Measurements from ENCODE around the gene FGD3. TPM values are rescaled to one million over a fixed set of nuclear protein-coding genes. Genes with fewer than 3 reads are reported as not detected.

The FGD3 gene
- total and polyA plus RNA-seq, 2 donors (not counting 1 experiment from before 2014, with no cell fraction given): 130 to 134 TPM

DNA sequence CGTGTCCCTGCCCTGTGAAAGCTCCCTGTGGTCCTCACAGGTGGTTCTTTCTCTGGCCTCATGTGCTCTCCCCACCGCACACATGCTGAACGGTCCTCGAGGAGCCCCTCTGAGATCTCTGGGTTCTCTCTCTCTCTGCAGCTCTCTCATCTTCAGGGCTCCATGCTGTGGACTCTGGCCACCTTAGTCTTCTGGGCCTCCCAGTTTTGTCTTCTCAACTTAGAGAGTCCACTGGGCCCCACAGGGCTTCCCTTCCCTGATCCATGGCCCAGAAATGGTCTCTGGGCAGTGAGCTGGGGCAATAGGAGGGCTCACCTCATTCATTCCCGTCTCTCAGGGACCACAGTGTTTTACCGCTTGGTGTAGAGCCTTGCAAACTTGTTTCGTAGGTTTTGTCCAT is 26.4 kb downstream of the FGD3 start:
- Mint-ChIP-seq H3K9me3 (ENCODE audit: insufficient read depth) (no peaks in the 10 kb centered on the region), H3K4me3 (no peak overlapping the region), H3K27ac (peak overlapping the region; percentile 22), H3K27me3 (no peaks in the 10 kb centered on the region), H3K4me1 (peaks cover 71% of the 10 kb centered on the region)
- Histone ChIP-seq H3K79me2 (ENCODE audit: control insufficient read depth, insufficient read depth, low read length) (peaks cover 88% of the 10 kb centered on the region), H3K36me3 (replicated peaks in 1 of 2; ENCODE audit: control extremely low read depth in 1 of 2, control insufficient read depth in 1 of 2, extremely low read depth in 1 of 2, insufficient read depth in 2 of 2, low read length in 1 of 2) (peaks cover 0 to 67% of the 10 kb centered on the region in 2 experiments), H4K20me1 (ENCODE audit: control insufficient read depth, insufficient read depth, low read length, poor library complexity, severe bottlenecking) (peaks cover 87% of the 10 kb centered on the region), H3K9ac (ENCODE audit: low read length) (no peak overlapping the region), H3K27me3 (replicated peaks in 1 of 4; ENCODE audit: control extremely low read depth in 1 of 4, control insufficient read depth in 3 of 4, insufficient read depth in 4 of 4, low read length in 3 of 4) (no peaks in the 10 kb centered on the region), H3K4me2 (replicated peaks; ENCODE audit: low read depth, low read length, poor library complexity, severe bottlenecking) (no peak overlapping the region), H2AFZ (ENCODE audit: insufficient read depth, low read depth, low read length, poor library complexity, severe bottlenecking) (no peak overlapping the region), H3K4me3 (ENCODE audit: control extremely low read depth in 1 of 5, extremely low read depth in 1 of 5, insufficient read depth in 1 of 5, low read depth in 2 of 5, low read length in 4 of 5) (no peak overlapping the region), H3K27ac (ENCODE audit: low read length in 2 of 2) (peak overlapping the region in 1 of 2 donors; percentile 2), H3K4me1 (ENCODE audit: control insufficient read depth in 2 of 2, insufficient read depth in 2 of 2, low read length in 2 of 2) (peaks cover 36 to 50% of the 10 kb centered on the region in 2 donors), H3K9me3 (ENCODE audit: control extremely low read depth in 1 of 3, control insufficient read depth in 2 of 3, insufficient read depth in 1 of 3, low read length in 2 of 3) (no peaks in the 10 kb centered on the region)
- WGBS (ENCODE audit: insufficient coverage): 90% methylated on average over 4 of the region's 7 CpGs
- ChIA-PET POLR2A (no interaction called here), CTCF (interaction anchor here (1.5 to 2.4 kb wide), 3 partner anchors 9 to 17 kb away, joined by 6 to 7 read pairs (median 6); no protein-coding TSS in a partner anchor)
- no peak for DNase-seq
- intact Hi-C loops (cut with micrococcal nuclease): no loop called here
- TF ChIP-seq, protein P1, sequence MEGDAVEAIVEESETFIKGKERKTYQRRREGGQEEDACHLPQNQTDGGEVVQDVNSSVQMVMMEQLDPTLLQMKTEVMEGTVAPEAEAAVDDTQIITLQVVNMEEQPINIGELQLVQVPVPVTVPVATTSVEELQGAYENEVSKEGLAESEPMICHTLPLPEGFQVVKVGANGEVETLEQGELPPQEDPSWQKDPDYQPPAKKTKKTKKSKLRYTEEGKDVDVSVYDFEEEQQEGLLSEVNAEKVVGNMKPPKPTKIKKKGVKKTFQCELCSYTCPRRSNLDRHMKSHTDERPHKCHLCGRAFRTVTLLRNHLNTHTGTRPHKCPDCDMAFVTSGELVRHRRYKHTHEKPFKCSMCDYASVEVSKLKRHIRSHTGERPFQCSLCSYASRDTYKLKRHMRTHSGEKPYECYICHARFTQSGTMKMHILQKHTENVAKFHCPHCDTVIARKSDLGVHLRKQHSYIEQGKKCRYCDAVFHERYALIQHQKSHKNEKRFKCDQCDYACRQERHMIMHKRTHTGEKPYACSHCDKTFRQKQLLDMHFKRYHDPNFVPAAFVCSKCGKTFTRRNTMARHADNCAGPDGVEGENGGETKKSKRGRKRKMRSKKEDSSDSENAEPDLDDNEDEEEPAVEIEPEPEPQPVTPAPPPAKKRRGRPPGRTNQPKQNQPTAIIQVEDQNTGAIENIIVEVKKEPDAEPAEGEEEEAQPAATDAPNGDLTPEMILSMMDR (IDR thresholded peaks at IDR 0.05): no peak
- no peak for TF ChIP-seq EZH2 (IDR thresholded peaks at IDR 0.05; ENCODE audit: borderline replicate concordance, insufficient read depth, low read depth, low read length, poor library complexity, severe bottlenecking)
- ATAC-seq (ENCODE audit: low read depth): no peak

DNA sequence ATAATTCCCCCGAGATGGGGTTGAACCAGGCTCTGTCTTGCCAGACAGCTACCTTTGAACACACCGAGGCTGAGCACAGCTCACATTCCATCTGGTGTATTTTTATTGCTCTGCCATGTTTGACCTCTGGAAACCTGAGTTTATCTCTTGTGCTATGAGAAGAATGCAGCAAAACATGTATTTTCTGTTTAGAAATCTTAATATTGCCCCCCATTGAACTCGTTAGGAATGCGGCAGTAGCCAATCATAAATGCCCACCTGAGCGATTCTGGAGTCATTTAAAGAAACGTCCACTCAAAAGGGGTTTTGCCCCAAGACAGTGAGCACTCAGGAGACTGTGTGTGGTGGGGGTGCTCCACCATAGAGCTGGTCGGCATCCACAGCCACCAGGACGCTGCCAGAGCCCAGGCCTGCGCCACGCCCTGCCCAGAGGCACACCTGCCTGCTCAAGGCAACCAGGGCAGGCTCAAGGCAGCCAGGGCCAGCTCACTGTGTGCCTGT is 26.9 kb downstream of the FGD3 start:
- H3K27ac Mint-ChIP-seq: no peak overlapping the region
- no peaks in the 10 kb centered on the region for H3K9me3 Mint-ChIP-seq (ENCODE audit: insufficient read depth)
- H3K4me2 ChIP-seq (replicated peaks; ENCODE audit: low read depth, low read length, poor library complexity, severe bottlenecking): no peak overlapping the region
- no peak overlapping the region for H3K27ac ChIP-seq (ENCODE audit: low read length in 2 of 2)
- no peak overlapping the region for H3K4me3 ChIP-seq (ENCODE audit: control extremely low read depth in 1 of 5, extremely low read depth in 1 of 5, insufficient read depth in 1 of 5, low read depth in 2 of 5, low read length in 4 of 5)
- WGBS (ENCODE audit: insufficient coverage): 96% methylated on average over 8 of the region's 10 CpGs
- H3K4me3 Mint-ChIP-seq: no peak overlapping the region
- peaks cover 82% of the 10 kb centered on the region for H4K20me1 ChIP-seq (ENCODE audit: control insufficient read depth, insufficient read depth, low read length, poor library complexity, severe bottlenecking)
- no peaks in the 10 kb centered on the region for H3K9me3 ChIP-seq (ENCODE audit: control extremely low read depth in 1 of 3, control insufficient read depth in 2 of 3, insufficient read depth in 1 of 3, low read length in 2 of 3)
- peaks cover 0 to 63% of the 10 kb centered on the region in 2 experiments for H3K36me3 ChIP-seq (replicated peaks in 1 of 2; ENCODE audit: control extremely low read depth in 1 of 2, control insufficient read depth in 1 of 2, extremely low read depth in 1 of 2, insufficient read depth in 2 of 2, low read length in 1 of 2)
- DNase-seq (no peak), ATAC-seq (ENCODE audit: low read depth) (no peak)
- H3K79me2 ChIP-seq (ENCODE audit: control insufficient read depth, insufficient read depth, low read length): peaks cover 88% of the 10 kb centered on the region
- no peak overlapping the region for H2AFZ ChIP-seq (ENCODE audit: insufficient read depth, low read depth, low read length, poor library complexity, severe bottlenecking)
- TF ChIP-seq EZH2 (IDR thresholded peaks at IDR 0.05; ENCODE audit: borderline replicate concordance, insufficient read depth, low read depth, low read length, poor library complexity, severe bottlenecking): no peak
- TF ChIP-seq, protein P1 (IDR thresholded peaks at IDR 0.05): no peak
- intact Hi-C loops (cut with micrococcal nuclease): no loop called here
- H3K4me1 ChIP-seq (ENCODE audit: control insufficient read depth in 2 of 2, insufficient read depth in 2 of 2, low read length in 2 of 2): peaks cover 34 to 44% of the 10 kb centered on the region in 2 donors
- no peaks in the 10 kb centered on the region for H3K27me3 Mint-ChIP-seq
- H3K9ac ChIP-seq (ENCODE audit: low read length): no peak overlapping the region
- peaks cover 71% of the 10 kb centered on the region for H3K4me1 Mint-ChIP-seq
- POLR2A ChIA-PET: no interaction called here
- CTCF ChIA-PET: interaction anchor here (1.5 to 2.4 kb wide), 3 partner anchors 8 to 29 kb away, joined by 4 to 7 read pairs (median 6); no protein-coding TSS in a partner anchor
- no peaks in the 10 kb centered on the region for H3K27me3 ChIP-seq (replicated peaks in 1 of 4; ENCODE audit: control extremely low read depth in 1 of 4, control insufficient read depth in 3 of 4, insufficient read depth in 4 of 4, low read length in 3 of 4)

Measured in B cell (primary cell).